DMS53 (cell line): ENCODE results near the gene STRA6.

Source experiments
- DNase-seq: peaks from one replicate; lab custom pipeline; 2025; lab: John Stamatoyannopoulos, UW

STRA6 gene

GRCh38 chr15:74227968-74228722 lies 25.6 kb upstream of the STRA6 start:
- no peak for DNase-seq

- DNase-seq, result no peak
These were observed 24.4 kb upstream of the STRA6 start for GRCh38 chr15:74226761-74227540.

- DNase-seq, result no peak
These were observed 23.3 kb upstream of the STRA6 start for GRCh38 chr15:74225928-74226327.

GRCh38 chr15:74222240-74223119 lies 19.9 kb upstream of the STRA6 start:
- no peak for DNase-seq

- DNase-seq, result no peak
These were observed 19.0 kb upstream of the STRA6 start for GRCh38 chr15:74221399-74222239.

GRCh38 chr15:74220475-74221248 lies 18.1 kb upstream of the STRA6 start:
- no peak for DNase-seq

GRCh38 chr15:74217907-74218885 lies 15.6 kb upstream of the STRA6 start:
- DNase-seq, result no peak

GRCh38 chr15:74216949-74217348 lies 14.4 kb upstream of the STRA6 start:
- DNase-seq, result no peak

- DNase-seq, result no peak
These were observed 13.4 kb upstream of the STRA6 start for GRCh38 chr15:74215958-74216357.

GRCh38 chr15:74214324-74215021 lies 11.9 kb upstream of the STRA6 start:
- no peak for DNase-seq

- DNase-seq, result no peak
These were observed 11.3 kb upstream of the STRA6 start for GRCh38 chr15:74213858-74214284.

- no peak for DNase-seq
These were observed 9.9 kb upstream of the STRA6 start for GRCh38 chr15:74212494-74212893.

- no peak for DNase-seq
These were observed 9.1 kb upstream of the STRA6 start for GRCh38 chr15:74211656-74212055.

GRCh38 chr15:74210729-74211128 lies 8.1 kb upstream of the STRA6 start:
- DNase-seq, result no peak

GRCh38 chr15:74209997-74210671 lies 7.5 kb upstream of the STRA6 start:
- no peak for DNase-seq

GRCh38 chr15:74209560-74209958 lies 7.0 kb upstream of the STRA6 start:
- no peak for DNase-seq

GRCh38 chr15:74208901-74209559 lies 6.4 kb upstream of the STRA6 start:
- DNase-seq, result peak; percentile 23

GRCh38 chr15:74208496-74208895 lies 5.9 kb upstream of the STRA6 start:
- no peak for DNase-seq
